K562 (cell line): ENCODE measurements around the gene CTIF. TPM values are rescaled to one million over a fixed set of nuclear protein-coding genes. Genes with fewer than 3 reads are reported as not detected.

Experiments used
- BHLHE40 ChIP-seq: IDR thresholded peaks from 2 replicates; pipeline ENCODE4 v1.6.1; 2011; ENCODE audit warnings: low read length, improper control_type of control experiment
- CBFA2T2 ChIP-seq: fragments of 450-650 bp; conservative IDR thresholded peaks from 2 replicates; pipeline ENCODE4 v1.6.1; 2017; ENCODE audit warnings: mild to moderate bottlenecking
- ERF ChIP-seq: fragments of 450-650 bp; formaldehyde crosslinking; IDR thresholded peaks from 2 replicates; pipeline ENCODE4 v1.4.0; 2020; ENCODE audit warnings: mild to moderate bottlenecking, mixed read lengths
- FIP1L1 ChIP-seq: fragments of 200-400 bp; formaldehyde crosslinking; IDR thresholded peaks from 2 replicates; pipeline ENCODE4 v1.6.1; 2018; ENCODE audit warnings: mild to moderate bottlenecking, low read depth, low read length; ENCODE audit not compliant: poor library complexity, severe bottlenecking
- FOXO4 ChIP-seq: fragments of 450-650 bp; formaldehyde crosslinking; IDR thresholded peaks from 2 replicates; pipeline ENCODE4 v1.4.0; 2020; ENCODE audit warnings: mild to moderate bottlenecking, moderate library complexity
- HDAC8 ChIP-seq: fragments of 450-650 bp; IDR thresholded peaks from 2 replicates; pipeline ENCODE4 v1.6.1; 2016; ENCODE audit warnings: mild to moderate bottlenecking, missing genetic modification characterization, moderate library complexity, missing compliant biosample characterization
- KAT7 ChIP-seq: sonication (generic); formaldehyde crosslinking; IDR thresholded peaks from 2 replicates; pipeline ENCODE4 v1.8.0; 2022; ENCODE audit warnings: missing genetic modification reagents, mild to moderate bottlenecking, borderline replicate concordance
- NCOA6 ChIP-seq: fragments of 450-650 bp; IDR thresholded peaks from 2 replicates; pipeline ENCODE4 v1.6.1; 2017; ENCODE audit warnings: mild to moderate bottlenecking
- NR3C1 ChIP-seq: sonication (generic); formaldehyde crosslinking; IDR thresholded peaks from 2 replicates; pipeline ENCODE4 v1.8.1; 2022; ENCODE audit warnings: missing genetic modification reagents
- PTRF ChIP-seq: fragments of 450-650 bp; IDR thresholded peaks from 2 replicates; pipeline ENCODE4 v1.6.1; 2016; ENCODE audit warnings: mild to moderate bottlenecking, missing genetic modification characterization, missing compliant biosample characterization
- RAD21 ChIP-seq, 2 experiments: fragments of 250-450 bp in 1 of 2; fragments of 450-650 bp in 1 of 2; sonication (Bioruptor Pico) in 1 of 2; formaldehyde crosslinking in 1 of 2; IDR thresholded peaks in 1 of 2; conservative IDR thresholded peaks in 1 of 2; 2 replicates each; pipeline versions ENCODE4 v1.4.0 to v1.8.0; 2020 to 2022; ENCODE audit warnings: mild to moderate bottlenecking in 2 of 2, moderate library complexity in 1 of 2
- RBM15 ChIP-seq: fragments of 200-400 bp; formaldehyde crosslinking; IDR thresholded peaks from 2 replicates; pipeline ENCODE4 v1.6.1; 2018; ENCODE audit warnings: mild to moderate bottlenecking, low read length, moderate library complexity; ENCODE audit not compliant: insufficient read depth
- RBM34 ChIP-seq: fragments of 200-400 bp; formaldehyde crosslinking; IDR thresholded peaks from 2 replicates; pipeline ENCODE4 v1.6.1; 2018; ENCODE audit warnings: low read length, borderline replicate concordance; ENCODE audit not compliant: insufficient read depth
- STAG1 ChIP-seq: sonication (generic); formaldehyde crosslinking; IDR thresholded peaks from 2 replicates; pipeline ENCODE4 v1.5.0; 2020; ENCODE audit warnings: missing genetic modification reagents, borderline replicate concordance
- THRB ChIP-seq: fragments of 450-650 bp; formaldehyde crosslinking; conservative IDR thresholded peaks from 2 replicates; pipeline ENCODE4 v1.4.0; 2022; ENCODE audit warnings: mild to moderate bottlenecking, missing genetic modification characterization
- UBTF ChIP-seq, 2 experiments: IDR thresholded peaks; 2 replicates each; pipeline ENCODE4 v1.6.1; 2012; ENCODE audit warnings: improper control_type of control experiment in 2 of 2, low read depth in 2 of 2, low read length in 2 of 2, borderline replicate concordance in 1 of 2
- ZBTB49 ChIP-seq: sonication (generic); formaldehyde crosslinking; IDR thresholded peaks from 2 replicates; pipeline ENCODE4 v1.8.0; 2022; ENCODE audit warnings: missing genetic modification reagents, mild to moderate bottlenecking, borderline replicate concordance
- ZFP36 ChIP-seq: fragments of 150-350 bp; IDR thresholded peaks from 2 replicates; pipeline ENCODE4 v1.6.1; 2018; ENCODE audit warnings: low read length, low read depth; ENCODE audit not compliant: partially characterized antibody
- ZNF121 ChIP-seq: sonication (generic); formaldehyde crosslinking; conservative IDR thresholded peaks from 2 replicates; pipeline ENCODE4 v1.8.0; 2022; ENCODE audit warnings: missing genetic modification reagents
- ZNF239 ChIP-seq: fragments of 250-450 bp; sonication (Bioruptor Pico); IDR thresholded peaks from 2 replicates; pipeline ENCODE4 v1.4.0; 2020; ENCODE audit warnings: mild to moderate bottlenecking
- ZNF311 ChIP-seq: fragments of 250-450 bp; sonication (Bioruptor Pico); IDR thresholded peaks from 2 replicates; pipeline ENCODE4 v1.4.0; 2020; ENCODE audit warnings: mild to moderate bottlenecking, moderate library complexity
- ZNF436 ChIP-seq: fragments of 250-450, 450-650 bp; sonication (Bioruptor Pico); formaldehyde crosslinking; IDR thresholded peaks from 2 replicates; pipeline ENCODE4 v1.7.0; 2020; ENCODE audit warnings: mild to moderate bottlenecking
- ZNF780A ChIP-seq: fragments of 250-450 bp; sonication (Bioruptor Pico); IDR thresholded peaks from 2 replicates; pipeline ENCODE4 v1.5.0; 2021; ENCODE audit warnings: mild to moderate bottlenecking
- polyA plus RNA-seq, 8 experiments: library from polyadenylated mRNA; depleted of rRNA in 4 of 8; stranded (reverse) in 5 of 8; unstranded in 3 of 8; fragments of >200 nt; fragmentation: Nextera tagmentation in 2 of 8; fragmentation: Illumina TruSeq in 1 of 8; extraction: Ambion mirVana in 2 of 8; extraction: Trizol in 1 of 8; gene quantifications; 2 replicates each; pipeline versions ENCODE4 v1.2.1 to v1.2.3, GENCODE V29; 2011 to 2014; ENCODE audit warnings: inconsistent platforms in 1 of 8, missing spikeins in 1 of 8
- total RNA-seq, 7 experiments: library from RNA; depleted of rRNA in 6 of 7; stranded (reverse); fragments of >200 nt in 6 of 7; fragmentation: Illumina TruSeq in 2 of 7; extraction: Trizol in 2 of 7; gene quantifications; 2 replicates each; pipeline versions ENCODE4 v1.2.1 to v1.2.3, GENCODE V29; 2011 to 2021; ENCODE audit warnings: low replicate concordance in 1 of 7

Gene CTIF
- total and polyA plus RNA-seq, 9 of the 15 experiments (the other 6 are each of a cell fraction or from before 2014, with no cell fraction given), result 0.17 to 11.5 (median 2.2) TPM

GRCh38 chr18:48675352-48675761 lies 136.5 kb downstream of the CTIF start (continued):
- TF ChIP-seq RBM34, result no peak
- TF ChIP-seq ZFP36, result no peak
- TF ChIP-seq NCOA6, result no peak
- TF ChIP-seq PTRF (tag), result no peak
- TF ChIP-seq STAG1, result peak; percentile 99
- no peak for TF ChIP-seq RBM15
- no peak for TF ChIP-seq NR3C1
- TF ChIP-seq ERF, result no peak
- TF ChIP-seq ZNF780A, result no peak
- TF ChIP-seq ZNF311, result no peak
- TF ChIP-seq FOXO4 (CRISPR knock-in tag), result no peak
- no peak for TF ChIP-seq FIP1L1
- no peak for TF ChIP-seq ZBTB49 (CRISPR knock-in tag)
- TF ChIP-seq ZNF121 (CRISPR knock-in tag), result no peak
- no peak for TF ChIP-seq HDAC8 (tag)
- no peak for TF ChIP-seq ZNF239 (CRISPR knock-in tag)
- no peak for TF ChIP-seq ZNF436
- no peak for TF ChIP-seq UBTF (IDR thresholded peaks at IDR 0.05; ENCODE audit: borderline replicate concordance in 1 of 2, low read depth in 2 of 2, low read length in 2 of 2)
- no peak for TF ChIP-seq KAT7 (CRISPR knock-in tag)
- no peak for TF ChIP-seq THRB (CRISPR knock-in tag)
- no peak for TF ChIP-seq CBFA2T2
- peak; percentile 69 to 87 for TF ChIP-seq RAD21 (CRISPR knock-in tag; conservative IDR thresholded peaks at IDR 0.05 in 1 of 2, IDR thresholded peaks at IDR 0.05 in 1 of 2)
- TF ChIP-seq BHLHE40, result peak; percentile 21; the same call in 1 of the 2 replicates
